PC-9 (cell line): ENCODE data around the gene COL4A5.

ENCODE experiments used
- EZH2 ChIP-seq: fragments of 200-600 bp; sonication (generic); IDR thresholded peaks from 2 replicates; pipeline ENCODE4 v1.8.0; 2017; ENCODE audit warnings: antibody characterized with exemption, low read depth
- TF ChIP-seq, protein P1 (sequence below): fragments of 200-600 bp; sonication (generic); conservative IDR thresholded peaks from 2 replicates; pipeline ENCODE4 v1.6.1; 2017; ENCODE audit warnings: mixed run types, antibody characterized with exemption, mild to moderate bottlenecking, moderate library complexity

GRCh38 chrX:108397627-108398391 is 41.8 kb upstream of the COL4A5 start:
- TF ChIP-seq, protein P1, sequence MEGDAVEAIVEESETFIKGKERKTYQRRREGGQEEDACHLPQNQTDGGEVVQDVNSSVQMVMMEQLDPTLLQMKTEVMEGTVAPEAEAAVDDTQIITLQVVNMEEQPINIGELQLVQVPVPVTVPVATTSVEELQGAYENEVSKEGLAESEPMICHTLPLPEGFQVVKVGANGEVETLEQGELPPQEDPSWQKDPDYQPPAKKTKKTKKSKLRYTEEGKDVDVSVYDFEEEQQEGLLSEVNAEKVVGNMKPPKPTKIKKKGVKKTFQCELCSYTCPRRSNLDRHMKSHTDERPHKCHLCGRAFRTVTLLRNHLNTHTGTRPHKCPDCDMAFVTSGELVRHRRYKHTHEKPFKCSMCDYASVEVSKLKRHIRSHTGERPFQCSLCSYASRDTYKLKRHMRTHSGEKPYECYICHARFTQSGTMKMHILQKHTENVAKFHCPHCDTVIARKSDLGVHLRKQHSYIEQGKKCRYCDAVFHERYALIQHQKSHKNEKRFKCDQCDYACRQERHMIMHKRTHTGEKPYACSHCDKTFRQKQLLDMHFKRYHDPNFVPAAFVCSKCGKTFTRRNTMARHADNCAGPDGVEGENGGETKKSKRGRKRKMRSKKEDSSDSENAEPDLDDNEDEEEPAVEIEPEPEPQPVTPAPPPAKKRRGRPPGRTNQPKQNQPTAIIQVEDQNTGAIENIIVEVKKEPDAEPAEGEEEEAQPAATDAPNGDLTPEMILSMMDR: no peak
- TF ChIP-seq EZH2: no peak
